ENCODE measurements around the gene SLC25A25.

Gene SLC25A25

GRCh38 chr9:128149001-128149701 lies 81.1 kb downstream of the SLC25A25 start, which contains the start of gene LCN2:
Gene LCN2 (plus strand): TSS chr9:128149453. CDS start chr9:128149526, 73 bp downstream.
- DNase-seq: no peak

GRCh38 chr9:128149951-128150593 lies 82.0 kb downstream of the SLC25A25 start:
- no peak for DNase-seq

GRCh38 chr9:128150594-128151308 lies 82.7 kb downstream of the SLC25A25 start:
- DNase-seq: no peak

- no peak for DNase-seq
Observed at GRCh38 chr9:128151309-128152132, 83.5 kb downstream of the SLC25A25 start.

GRCh38 chr9:128152133-128153059 lies 84.4 kb downstream of the SLC25A25 start:
- DNase-seq: no peak

GRCh38 chr9:128153060-128153946 lies 85.3 kb downstream of the SLC25A25 start:
- DNase-seq: no peak

GRCh38 chr9:128153947-128154695 lies 86.1 kb downstream of the SLC25A25 start:
- DNase-seq: no peak

GRCh38 chr9:128155736-128156500 lies 87.9 kb downstream of the SLC25A25 start:
- no peak for DNase-seq
